Epithelial cell of proximal tubule (primary cell): ENCODE data around the gene RAET1E. TPM values are rescaled to one million over a fixed set of nuclear protein-coding genes. Genes with fewer than 3 reads are reported as not detected.
"Not testable (repeated sequence)": the region's sequence is repeated elsewhere in the genome, so short reads cannot be mapped to it uniquely, and the experiment has no call there.

Source experiments
- DNase-seq: peaks from one replicate; pipeline ENCODE4 v3.0.0-alpha.2; 2011; ENCODE audit warnings: low read depth
- H3K4me3 ChIP-seq: 2 replicates; pipeline ENCODE4 v1.5.1; 2011; ENCODE audit warnings: low read depth, mild to moderate bottlenecking, low read length
- total RNA-seq: library from RNA; depleted of rRNA; stranded (reverse); fragments of >200 nt; gene quantifications from 2 replicates; pipeline ENCODE4 v1.2.3, GENCODE V29; 2015
- TF ChIP-seq, protein P1 (sequence below): conservative IDR thresholded peaks from 2 replicates; pipeline ENCODE4 v1.5.1; 2012; ENCODE audit warnings: low read depth, mild to moderate bottlenecking, low read length

The RAET1E gene
- total RNA-seq, 1 donor from 2014 or later, result not detected

- H3K4me3 ChIP-seq, result peak within 1 kb of the TSS; percentile 65
- DNase-seq, result no peak
- TF ChIP-seq, protein P1, sequence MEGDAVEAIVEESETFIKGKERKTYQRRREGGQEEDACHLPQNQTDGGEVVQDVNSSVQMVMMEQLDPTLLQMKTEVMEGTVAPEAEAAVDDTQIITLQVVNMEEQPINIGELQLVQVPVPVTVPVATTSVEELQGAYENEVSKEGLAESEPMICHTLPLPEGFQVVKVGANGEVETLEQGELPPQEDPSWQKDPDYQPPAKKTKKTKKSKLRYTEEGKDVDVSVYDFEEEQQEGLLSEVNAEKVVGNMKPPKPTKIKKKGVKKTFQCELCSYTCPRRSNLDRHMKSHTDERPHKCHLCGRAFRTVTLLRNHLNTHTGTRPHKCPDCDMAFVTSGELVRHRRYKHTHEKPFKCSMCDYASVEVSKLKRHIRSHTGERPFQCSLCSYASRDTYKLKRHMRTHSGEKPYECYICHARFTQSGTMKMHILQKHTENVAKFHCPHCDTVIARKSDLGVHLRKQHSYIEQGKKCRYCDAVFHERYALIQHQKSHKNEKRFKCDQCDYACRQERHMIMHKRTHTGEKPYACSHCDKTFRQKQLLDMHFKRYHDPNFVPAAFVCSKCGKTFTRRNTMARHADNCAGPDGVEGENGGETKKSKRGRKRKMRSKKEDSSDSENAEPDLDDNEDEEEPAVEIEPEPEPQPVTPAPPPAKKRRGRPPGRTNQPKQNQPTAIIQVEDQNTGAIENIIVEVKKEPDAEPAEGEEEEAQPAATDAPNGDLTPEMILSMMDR, result no peak
These were observed 34.0 kb downstream of the RAET1E start, which contains the start of gene LRP11 for GRCh38 chr6:149863698-149864577. Gene LRP11 (minus strand): TSS chr6:149864359. CDS start chr6:149864020, 339 bp downstream.

DNA sequence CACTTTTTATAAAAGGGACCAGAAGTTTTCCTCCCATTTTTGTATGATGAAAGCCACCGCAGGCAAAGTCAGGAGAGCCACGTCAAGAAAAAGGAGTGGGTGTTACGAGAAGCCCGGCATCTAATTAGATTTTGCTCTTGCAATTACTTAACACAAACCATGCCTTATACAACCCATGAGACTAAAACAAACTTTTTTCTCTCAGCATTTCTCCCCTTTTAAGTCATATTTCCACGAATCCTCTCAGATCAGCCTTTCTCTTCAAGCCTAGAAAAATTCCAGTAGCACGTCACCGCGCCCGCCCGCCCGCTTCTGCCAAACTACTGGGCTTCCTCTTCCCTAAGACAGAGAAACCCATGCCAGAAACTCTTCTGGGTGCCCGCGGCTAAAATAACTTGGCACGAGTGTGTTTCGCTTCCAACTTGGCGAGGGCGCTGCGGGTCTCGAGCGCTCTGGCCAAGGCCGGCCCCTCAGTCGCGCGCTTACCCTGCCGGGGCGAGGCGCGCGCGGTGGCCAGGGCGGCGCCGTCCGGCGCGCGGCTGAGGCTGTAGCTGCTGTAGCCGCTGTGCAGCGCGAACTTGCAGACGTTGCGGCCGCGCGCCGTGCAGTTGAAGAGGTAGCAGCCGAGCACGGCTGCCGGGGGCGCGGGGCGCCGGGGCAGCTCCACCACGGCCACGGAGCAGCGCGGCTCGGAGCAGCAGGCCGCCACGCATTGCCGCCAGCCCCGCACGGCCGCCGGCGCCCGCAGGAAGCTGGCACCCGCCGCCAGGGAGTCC is 34.8 kb downstream of the RAET1E start:
- no peak for DNase-seq
- TF ChIP-seq, protein P1, result no peak
- H3K4me3 ChIP-seq, result peak overlapping the region; percentile 65

GRCh38 chr6:149862424-149862738 is 35.5 kb downstream of the RAET1E start:
- DNase-seq, result not testable (repeated sequence)
- peak overlapping the region; percentile 65 for H3K4me3 ChIP-seq

GRCh38 chr6:149861603-149862423 is 36.1 kb downstream of the RAET1E start:
- H3K4me3 ChIP-seq, result peak overlapping the region; percentile 65
- TF ChIP-seq, protein P1, result no peak
- DNase-seq, result no peak

DNA sequence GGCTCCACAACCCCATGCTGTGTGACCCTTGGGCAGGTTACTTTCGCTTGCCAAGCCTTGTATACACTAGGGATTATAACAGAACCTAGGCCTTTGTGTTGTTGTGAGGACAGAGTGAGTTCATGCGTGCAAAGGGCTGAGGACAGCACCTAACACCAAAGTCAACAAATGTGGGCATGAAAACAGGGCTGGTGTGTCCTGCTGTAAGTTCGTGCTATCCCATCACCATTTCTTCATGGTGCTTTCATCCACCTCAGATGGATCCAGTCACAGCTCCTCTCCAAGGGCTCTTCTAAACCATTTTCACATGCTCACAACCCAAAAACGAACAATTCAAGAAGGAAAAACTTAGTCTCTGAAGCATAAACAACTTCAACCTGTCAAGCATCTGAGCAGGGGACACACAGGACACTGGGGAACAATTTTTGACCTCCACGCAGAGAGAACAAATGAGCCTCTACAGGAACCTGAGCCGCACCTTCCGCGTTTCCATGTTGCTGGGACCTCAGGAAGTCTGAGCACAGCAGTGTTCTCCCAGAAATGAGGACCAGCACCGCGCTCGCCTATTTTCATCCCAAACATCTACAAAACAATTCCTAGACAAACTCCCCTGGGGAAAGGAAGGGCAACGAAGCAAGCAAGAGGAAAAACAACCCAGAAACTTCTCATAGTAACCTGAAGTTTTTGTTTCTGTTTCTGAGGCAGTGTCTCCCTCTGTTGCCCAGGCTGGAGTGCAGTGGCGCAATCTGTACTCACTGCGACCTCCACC is 36.9 kb downstream of the RAET1E start:
- H3K4me3 ChIP-seq, result no peak overlapping the region
- TF ChIP-seq, protein P1, result no peak

GRCh38 chr6:149860513-149860833 is 37.4 kb downstream of the RAET1E start:
- no peak overlapping the region for H3K4me3 ChIP-seq
- TF ChIP-seq, protein P1, result no peak
- no peak for DNase-seq

More for the DNA sequence above, 36.9 kb downstream of the RAET1E start:
- no peak for DNase-seq
